ENCODE measurements around the gene SLC7A1.

Gene SLC7A1

GRCh38 chr13:29550430-29550988, 45.0 kb downstream of the SLC7A1 start:
- DNase-seq: no peak

DNA sequence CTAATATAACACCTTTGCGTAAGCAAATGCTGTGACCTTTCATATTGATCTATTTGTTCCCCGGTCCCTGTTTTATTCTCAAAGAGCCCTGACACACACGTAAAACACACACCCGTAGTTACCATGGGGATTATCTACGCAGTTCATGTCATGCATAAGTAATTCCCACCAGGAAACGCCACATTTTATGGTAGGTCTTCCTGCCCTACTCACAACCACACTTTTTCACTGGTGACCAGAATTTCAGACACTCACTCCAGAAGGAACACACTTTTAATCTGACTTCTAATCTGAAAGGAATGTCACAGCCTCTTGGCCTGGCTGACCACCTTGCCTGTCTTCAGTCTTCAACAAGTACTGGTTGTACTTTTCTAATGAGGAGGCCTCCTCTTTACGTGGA, 46.8 kb downstream of the SLC7A1 start:
- no peak for DNase-seq

DNA sequence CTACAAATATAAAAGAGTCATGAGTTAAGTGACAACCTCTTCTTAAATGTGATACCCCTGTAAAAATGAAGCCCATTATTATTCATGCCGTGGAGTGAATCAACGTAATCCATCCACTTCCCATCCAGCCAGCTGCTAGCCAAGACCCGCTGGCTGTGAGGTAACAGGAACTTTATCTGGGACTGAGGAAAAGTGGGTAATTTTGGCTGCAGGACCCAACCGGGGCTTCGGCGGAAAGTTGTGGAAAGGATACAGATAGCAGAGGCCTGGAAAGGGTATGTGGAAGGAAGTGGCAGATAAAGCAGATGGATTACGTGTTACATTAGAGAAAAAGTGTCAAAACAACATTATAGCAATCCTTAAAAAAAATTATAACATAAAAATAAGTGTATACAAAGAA, 48.3 kb downstream of the SLC7A1 start:
- DNase-seq: no peak

DNA sequence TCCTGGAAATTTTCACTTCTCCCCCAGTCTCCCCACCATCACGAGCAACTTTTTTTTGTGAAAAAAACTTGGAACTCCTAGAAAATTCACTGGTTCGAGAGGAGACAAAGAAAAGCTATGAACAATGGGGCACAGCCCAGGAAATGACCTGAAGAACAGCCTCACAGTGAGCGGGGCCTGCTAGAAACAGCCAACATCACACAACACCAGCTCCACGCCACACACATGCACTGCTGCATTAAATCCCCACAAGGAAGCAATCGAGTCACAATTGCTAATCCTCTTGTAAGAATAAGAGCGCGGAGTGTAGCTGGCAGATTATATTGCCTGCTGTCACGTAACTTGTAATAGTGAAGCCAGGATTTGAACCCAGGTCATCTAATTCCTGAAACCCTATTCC, 48.8 kb downstream of the SLC7A1 start:
- DNase-seq: no peak

DNA sequence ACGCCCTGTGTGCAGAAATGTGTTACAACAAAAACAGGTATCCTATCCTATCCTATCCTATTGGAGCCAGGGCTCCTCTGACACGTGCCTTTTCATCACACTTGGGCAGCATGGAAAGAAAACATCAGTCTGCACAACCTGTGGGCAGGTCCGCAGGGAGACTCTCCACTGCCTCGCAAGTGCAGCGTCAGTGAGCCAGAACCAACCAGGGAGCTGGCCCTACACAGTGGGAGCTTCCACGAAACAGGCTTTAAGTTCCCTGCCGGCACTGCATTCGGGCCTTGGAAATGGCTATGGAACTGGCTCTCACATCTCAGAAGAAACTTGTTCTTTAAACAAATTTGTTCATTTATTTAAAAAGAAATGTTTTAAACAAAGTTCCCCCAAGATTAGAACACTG, 49.5 kb downstream of the SLC7A1 start:
- DNase-seq: no peak

GRCh38 chr13:29543230-29544215, 52.0 kb downstream of the SLC7A1 start:
- no peak for DNase-seq

DNA sequence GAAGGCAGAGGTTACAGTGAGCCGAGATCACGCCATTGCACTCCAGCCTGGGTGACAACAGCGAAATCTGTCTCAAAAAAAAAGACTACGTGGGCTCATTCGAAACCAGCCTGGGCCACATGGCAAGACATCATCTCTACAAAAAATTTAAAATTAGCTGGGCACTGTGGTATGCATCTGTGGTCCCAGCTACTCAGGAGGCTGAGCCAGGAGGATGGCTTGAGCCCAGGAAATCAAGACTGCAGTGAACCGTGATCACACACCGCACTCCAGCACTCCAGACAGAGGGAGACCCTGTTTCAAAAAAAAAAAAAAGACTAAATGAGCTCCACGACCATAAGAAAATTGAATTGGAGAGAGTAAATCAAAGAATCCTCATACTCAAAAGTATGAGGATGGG, 53.1 kb downstream of the SLC7A1 start:
- no peak for DNase-seq

DNA sequence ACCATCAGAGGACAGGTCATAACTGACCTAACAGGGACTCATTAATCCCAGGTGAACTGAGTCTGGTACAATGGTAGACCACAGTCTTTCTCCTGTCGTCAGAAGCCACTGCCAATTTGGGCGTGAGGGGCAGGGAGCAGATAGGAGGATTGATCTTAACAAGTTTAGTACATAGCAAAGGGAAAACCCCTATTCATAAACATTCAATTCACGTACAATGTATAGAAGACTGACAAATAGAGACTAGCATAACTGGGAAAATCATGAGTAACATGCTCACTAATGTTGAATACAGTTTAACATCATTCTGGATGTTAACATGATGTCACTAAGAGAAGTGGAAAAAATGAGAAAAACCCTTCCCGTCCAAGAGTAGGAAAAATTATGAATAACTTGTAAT, 54.1 kb downstream of the SLC7A1 start:
- no peak for DNase-seq

DNA sequence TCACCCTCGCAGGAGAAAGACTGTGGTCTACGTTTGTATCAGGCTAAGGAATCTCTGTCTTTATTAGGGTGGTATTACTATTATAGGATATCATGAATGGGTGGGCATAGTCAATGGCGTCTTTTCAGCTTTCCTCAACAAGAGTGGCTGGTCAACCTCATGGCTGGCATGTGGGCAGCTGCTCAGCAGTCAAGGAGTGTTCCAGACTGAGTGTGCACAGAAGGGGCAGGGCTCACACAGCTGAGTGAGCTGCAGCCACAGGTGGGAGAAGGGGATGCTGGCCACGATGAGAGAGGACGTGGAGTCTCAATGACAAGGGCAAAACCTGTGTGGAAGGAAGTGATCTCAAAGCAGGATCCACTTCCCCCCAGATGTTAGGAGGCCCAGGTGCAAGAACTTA, 54.7 kb downstream of the SLC7A1 start:
- DNase-seq: no peak

GRCh38 chr13:29540334-29540733, 55.2 kb downstream of the SLC7A1 start:
- DNase-seq: no peak

GRCh38 chr13:29539856-29540255, 55.6 kb downstream of the SLC7A1 start:
- no peak for DNase-seq

DNA sequence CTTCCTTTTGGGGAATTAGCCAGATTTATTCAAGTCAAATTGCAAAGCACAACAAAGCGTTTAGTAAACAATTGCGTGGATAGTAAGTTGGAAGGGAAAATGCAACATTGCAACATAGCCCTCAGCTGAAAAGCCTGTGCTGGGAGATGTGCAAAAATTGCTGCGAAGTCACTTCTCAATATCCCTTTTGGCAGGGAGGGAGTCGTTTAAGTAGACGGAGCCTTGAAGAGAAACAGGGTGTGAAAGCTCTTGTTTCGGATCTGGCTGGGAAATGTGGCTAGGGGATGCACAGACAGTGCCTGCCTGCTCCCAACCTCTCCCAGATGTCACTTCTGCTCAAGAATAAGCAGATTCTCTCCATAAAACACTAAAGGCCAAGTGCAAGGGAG, 56.8 kb downstream of the SLC7A1 start:
- no peak for DNase-seq

- DNase-seq: no peak
Measured at GRCh38 chr13:29537736-29538651, 57.5 kb downstream of the SLC7A1 start.

GRCh38 chr13:29536853-29537252, 58.6 kb downstream of the SLC7A1 start:
- DNase-seq: no peak

DNA sequence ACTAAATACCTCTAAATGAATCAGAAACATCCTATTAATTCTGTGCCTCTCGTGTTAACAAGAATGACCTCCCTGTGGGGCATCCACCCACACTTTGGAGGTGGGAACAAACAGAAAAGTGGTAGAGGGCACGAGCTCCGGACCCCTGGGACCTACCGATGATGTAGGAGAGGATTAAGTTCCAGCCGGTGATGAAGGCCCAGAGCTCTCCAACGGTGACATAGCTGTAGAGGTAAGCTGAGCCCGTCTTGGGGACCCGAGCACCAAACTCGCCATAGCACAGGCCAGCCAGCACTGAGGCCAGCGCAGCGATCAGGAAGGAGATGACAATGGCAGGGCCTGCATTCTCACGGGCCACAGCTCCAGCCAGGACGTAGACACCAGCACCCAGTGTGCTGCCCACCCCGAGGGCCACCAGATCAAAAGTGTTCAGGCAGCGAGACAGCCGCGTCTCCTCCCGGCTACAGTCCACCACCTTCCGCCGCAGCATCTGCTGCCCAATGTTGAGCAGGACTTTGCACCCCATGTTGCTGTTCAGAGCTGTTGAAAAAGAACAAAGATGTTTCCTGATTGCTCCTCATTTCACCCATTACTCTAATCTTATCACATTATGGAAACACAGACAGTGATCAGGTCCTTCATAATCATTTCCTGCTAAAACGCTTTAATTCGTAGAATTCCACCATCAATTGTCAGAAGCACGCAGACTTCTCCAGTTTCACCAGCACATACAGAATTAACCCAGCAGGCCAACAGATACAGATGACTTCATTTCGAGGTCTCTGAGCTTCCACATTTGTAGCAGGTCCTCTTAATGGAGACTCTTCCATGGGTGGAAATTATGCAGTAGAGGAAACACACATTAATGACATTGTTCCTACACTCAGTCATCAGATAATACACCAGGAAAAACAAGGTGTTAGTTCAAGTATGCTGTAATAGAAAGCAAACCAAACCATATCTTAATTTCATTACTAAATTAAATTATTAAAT, 59.5 kb downstream of the SLC7A1 start:
- DNase-seq: no peak

GRCh38 chr13:29534083-29534482, 61.4 kb downstream of the SLC7A1 start:
- no peak for DNase-seq

DNA sequence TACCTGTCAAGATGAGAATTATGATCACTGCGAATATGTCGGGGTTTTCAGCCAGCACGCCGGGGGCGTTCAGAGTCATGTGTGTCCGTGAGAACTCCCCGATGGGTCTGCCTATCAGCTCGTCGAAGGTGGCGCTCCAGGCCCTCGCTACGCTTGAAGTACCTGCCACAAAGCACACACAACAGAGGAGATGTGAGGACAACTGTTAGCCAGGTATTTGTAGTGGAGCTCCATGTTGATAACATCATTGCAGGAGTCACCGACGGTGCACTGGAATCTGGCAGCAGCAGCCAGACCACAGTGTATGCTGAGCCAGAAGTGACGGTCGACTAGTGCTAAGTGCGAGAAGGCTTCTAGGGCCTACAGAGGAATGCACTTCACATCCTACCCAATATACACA, 62.7 kb downstream of the SLC7A1 start:
- DNase-seq: no peak

- DNase-seq: no peak
Measured at GRCh38 chr13:29532116-29532515, 63.4 kb downstream of the SLC7A1 start.

DNA sequence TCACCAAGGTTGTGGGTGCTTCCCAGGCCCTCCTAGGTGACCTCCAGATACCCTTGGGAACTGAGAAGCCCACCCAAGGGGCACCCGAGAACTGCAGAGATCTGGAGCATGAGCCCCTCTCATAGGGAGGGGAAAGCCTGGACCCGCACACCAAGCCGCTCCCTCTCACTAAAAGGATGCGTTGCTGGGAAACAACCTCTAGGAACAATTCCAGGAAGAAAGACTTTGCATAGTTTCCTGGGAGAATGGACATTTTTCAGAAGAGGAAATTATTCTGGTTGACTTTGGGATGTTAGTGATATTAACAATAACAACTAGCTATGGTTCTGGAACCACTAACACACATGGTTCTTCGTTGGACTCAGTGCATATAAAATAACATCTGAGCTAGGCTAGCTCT, 64.6 kb downstream of the SLC7A1 start:
- no peak for DNase-seq

DNA sequence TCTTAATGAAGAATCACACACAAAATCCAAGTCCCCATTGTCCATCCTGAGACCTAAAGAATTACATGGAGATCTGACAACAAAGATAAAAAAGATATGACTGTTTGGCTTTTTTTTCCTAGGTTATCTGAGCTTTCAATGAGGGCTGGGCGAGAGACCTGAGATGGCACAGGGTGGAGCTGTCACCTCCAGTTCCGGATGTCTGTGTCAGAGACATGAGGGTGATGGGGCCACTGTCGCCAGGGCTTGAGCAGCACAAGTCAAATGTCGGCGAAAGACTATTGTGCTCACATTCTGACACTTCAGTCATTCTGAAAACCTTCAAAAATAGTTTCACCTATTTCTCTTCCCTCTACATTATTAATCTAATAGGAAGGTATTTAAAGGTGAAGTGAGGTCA, 65.7 kb downstream of the SLC7A1 start:
- no peak for DNase-seq

- DNase-seq: no peak
Measured at GRCh38 chr13:29527916-29528315, 67.6 kb downstream of the SLC7A1 start.

DNA sequence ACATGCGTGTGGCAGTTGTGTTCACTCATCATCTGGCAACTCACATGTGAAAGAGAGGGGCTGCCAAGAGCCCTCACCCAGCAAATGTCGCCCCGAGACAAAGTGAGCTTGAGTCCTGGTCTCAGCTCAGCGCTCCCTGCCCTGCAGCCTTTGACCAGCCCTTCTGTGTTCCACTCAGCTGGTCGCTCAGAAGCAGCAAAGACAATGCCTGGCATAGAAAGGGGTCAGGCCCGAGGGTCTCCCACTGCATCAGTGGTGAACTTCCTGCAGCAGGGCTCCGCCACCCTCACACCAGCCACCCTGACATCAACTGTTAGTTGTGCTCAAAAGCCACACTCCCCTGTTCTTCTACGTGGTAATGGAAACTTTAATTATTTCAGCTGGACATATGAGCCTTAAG, 68.0 kb downstream of the SLC7A1 start:
- no peak for DNase-seq

All from kidney glomerular epithelial cell (primary cell).